IPS-20b (cell line): ENCODE data around the gene RAB10.
A peak's percentile ranks its signal among the peaks of the same experiment; 100 is the strongest.

Source experiments
- H3K27ac ChIP-seq: one replicate; pipeline ENCODE4 v1.5.1; 2013; ENCODE audit warnings: low read length
- H3K27me3 ChIP-seq: 2 replicates; pipeline ENCODE4 v1.6.1; 2013; ENCODE audit warnings: mild to moderate bottlenecking, low read length, inconsistent platforms; ENCODE audit not compliant: insufficient read depth
- H3K36me3 ChIP-seq: 2 replicates; pipeline ENCODE4 v1.6.1; 2013; ENCODE audit warnings: low read depth, mild to moderate bottlenecking, inconsistent platforms, low read length, moderate library complexity; ENCODE audit not compliant: insufficient read depth
- H3K4me1 ChIP-seq: 2 replicates; pipeline ENCODE4 v1.6.1; 2013; ENCODE audit warnings: mild to moderate bottlenecking, control low read depth, inconsistent platforms, low read length, moderate library complexity; ENCODE audit not compliant: insufficient read depth
- H3K4me3 ChIP-seq: 2 replicates; pipeline ENCODE4 v1.5.1; 2013; ENCODE audit warnings: mild to moderate bottlenecking, low read length, inconsistent platforms
- H3K9ac ChIP-seq: 2 replicates; pipeline ENCODE4 v1.6.1; 2013; ENCODE audit warnings: low read depth, mild to moderate bottlenecking, inconsistent platforms, low read length, moderate library complexity
- H3K9me3 ChIP-seq: 2 replicates; pipeline ENCODE4 v1.6.1; 2013; ENCODE audit warnings: mild to moderate bottlenecking, low read depth, low read length, inconsistent platforms; ENCODE audit not compliant: insufficient read depth

Gene RAB10

GRCh38 chr2:26043862-26044696 lies 10.2 kb downstream of the RAB10 start:
- Histone ChIP-seq H3K4me3 (no peak overlapping the region), H3K36me3 (peaks cover 7% of the 10 kb centered on the region; the same call in 1 of the 2 replicates), H3K9me3 (no peaks in the 10 kb centered on the region), H3K27me3 (no peaks in the 10 kb centered on the region), H3K27ac (no peak overlapping the region), H3K4me1 (peaks cover 11% of the 10 kb centered on the region), H3K9ac (peak overlapping the region; percentile 36; the same call in 1 of the 2 replicates)

- H3K4me1 ChIP-seq: peaks cover 6% of the 10 kb centered on the region
- no peaks in the 10 kb centered on the region for H3K36me3 ChIP-seq
- H3K9ac ChIP-seq: no peak overlapping the region
- H3K9me3 ChIP-seq: no peaks in the 10 kb centered on the region
- H3K4me3 ChIP-seq: no peak overlapping the region
- H3K27ac ChIP-seq: no peak overlapping the region
- no peaks in the 10 kb centered on the region for H3K27me3 ChIP-seq
These were observed 14.9 kb downstream of the RAB10 start for GRCh38 chr2:26048791-26049190.

DNA sequence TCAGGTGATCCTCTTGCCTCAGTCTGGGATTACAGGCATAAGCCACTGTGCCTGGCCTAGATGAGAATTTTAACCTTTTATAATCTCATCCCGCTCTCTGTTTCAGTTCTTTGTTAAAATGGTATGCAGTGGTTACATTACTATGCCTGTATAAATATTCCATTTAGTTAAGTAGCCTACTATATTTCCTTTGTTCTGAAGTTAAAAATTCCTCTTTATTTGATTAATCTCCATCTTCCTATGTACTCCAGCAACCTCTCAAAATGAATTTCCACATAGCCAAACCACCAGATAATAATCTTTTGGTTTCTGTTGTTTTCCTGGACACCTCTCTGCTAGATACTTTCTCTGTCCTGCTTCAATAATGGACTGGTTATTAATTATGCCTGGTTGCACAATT lies 15.8 kb downstream of the RAB10 start:
- no peaks in the 10 kb centered on the region; the same call in 1 of the 2 replicates for H3K4me1 ChIP-seq
- no peak overlapping the region for H3K9ac ChIP-seq
- H3K27ac ChIP-seq: no peak overlapping the region
- no peaks in the 10 kb centered on the region for H3K36me3 ChIP-seq
- no peak overlapping the region for H3K4me3 ChIP-seq
- no peaks in the 10 kb centered on the region for H3K27me3 ChIP-seq
- H3K9me3 ChIP-seq: no peaks in the 10 kb centered on the region

DNA sequence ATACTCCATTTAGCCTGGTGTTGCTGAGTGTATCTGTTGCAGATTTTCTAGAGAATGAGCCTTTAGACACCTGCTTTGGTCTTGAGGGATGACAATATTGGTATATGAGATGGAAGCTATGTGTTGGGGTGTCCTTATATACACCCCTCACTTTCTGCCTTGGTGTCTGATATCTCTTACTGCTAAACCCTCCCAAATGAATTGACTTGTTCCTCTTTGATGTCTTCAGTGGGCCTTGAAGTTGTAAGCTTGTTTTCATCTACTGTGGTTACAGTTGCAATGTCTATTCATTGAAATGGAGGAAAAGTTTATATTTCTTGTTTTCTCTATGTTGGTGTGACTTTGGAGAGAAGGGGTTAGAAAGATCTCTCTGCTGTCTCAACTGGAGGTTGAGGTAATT lies 18.9 kb downstream of the RAB10 start:
- no peaks in the 10 kb centered on the region for H3K4me1 ChIP-seq
- H3K9ac ChIP-seq: no peak overlapping the region
- no peak overlapping the region for H3K4me3 ChIP-seq
- no peak overlapping the region for H3K27ac ChIP-seq
- H3K9me3 ChIP-seq: no peaks in the 10 kb centered on the region
- no peaks in the 10 kb centered on the region for H3K27me3 ChIP-seq
- no peaks in the 10 kb centered on the region for H3K36me3 ChIP-seq

DNA sequence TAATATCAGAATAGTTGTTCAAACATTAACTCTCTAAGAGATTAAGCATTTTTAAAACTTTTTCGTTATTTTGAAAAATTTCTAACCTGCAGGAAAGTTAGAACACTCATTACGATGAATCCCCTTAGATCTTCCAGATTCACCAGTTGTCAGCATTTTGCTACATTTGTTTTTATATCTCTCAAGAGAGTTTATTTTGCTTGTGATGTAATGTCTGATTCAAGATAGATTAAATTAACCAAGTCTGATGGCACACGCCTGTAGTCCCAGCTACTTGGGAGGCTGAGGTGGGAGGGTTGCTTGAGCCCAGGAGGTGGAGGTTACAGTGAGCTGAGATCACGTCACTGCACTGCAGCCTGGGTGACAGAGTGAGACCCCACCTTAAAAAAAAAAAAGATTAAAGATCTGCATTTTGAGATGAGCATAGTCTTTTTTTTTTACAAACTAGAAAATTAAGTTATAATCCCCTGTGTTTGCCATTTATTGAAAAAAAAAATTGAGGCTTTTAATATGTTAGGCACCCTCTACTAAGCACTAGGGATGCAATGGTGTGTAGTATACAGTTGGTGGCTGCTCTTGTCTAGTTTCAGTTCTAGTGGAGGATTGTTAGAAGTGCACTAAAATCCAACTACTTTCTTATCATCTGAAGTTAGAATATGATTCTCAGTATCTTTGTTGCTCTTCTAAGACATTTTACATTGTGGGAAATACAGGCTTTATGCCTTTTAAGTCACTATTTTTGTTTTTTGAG lies 20.9 kb downstream of the RAB10 start:
- Histone ChIP-seq H3K27me3 (no peaks in the 10 kb centered on the region), H3K4me1 (no peaks in the 10 kb centered on the region), H3K27ac (no peak overlapping the region), H3K9ac (no peak overlapping the region), H3K9me3 (no peaks in the 10 kb centered on the region), H3K36me3 (no peaks in the 10 kb centered on the region), H3K4me3 (no peak overlapping the region)

GRCh38 chr2:26058390-26058789 lies 24.5 kb downstream of the RAB10 start:
- peaks cover 12% of the 10 kb centered on the region; the same call in 1 of the 2 replicates for H3K36me3 ChIP-seq
- no peak overlapping the region for H3K9ac ChIP-seq
- H3K4me3 ChIP-seq: no peak overlapping the region
- H3K27ac ChIP-seq: no peak overlapping the region
- no peaks in the 10 kb centered on the region for H3K4me1 ChIP-seq
- H3K27me3 ChIP-seq: no peaks in the 10 kb centered on the region
- H3K9me3 ChIP-seq: no peaks in the 10 kb centered on the region

DNA sequence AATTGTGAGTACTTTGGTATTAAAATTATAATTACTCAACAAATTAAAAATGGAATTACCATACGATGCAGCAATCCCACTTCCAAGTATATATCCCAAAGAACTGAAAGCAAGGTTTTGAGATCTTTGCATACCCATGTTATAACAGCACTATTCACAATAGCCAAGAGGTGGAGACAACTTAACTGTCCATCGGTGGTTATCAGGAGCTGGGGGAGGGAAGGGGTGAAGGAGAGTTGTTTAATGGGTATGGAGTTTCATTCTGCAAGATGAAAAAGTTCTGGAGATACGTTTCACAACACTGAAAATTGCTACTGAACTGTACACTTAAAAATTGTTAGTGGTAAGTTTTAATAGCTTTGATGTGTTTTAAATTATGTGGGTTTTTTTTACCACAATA lies 25.7 kb downstream of the RAB10 start:
- Histone ChIP-seq H3K9me3 (no peaks in the 10 kb centered on the region), H3K27me3 (no peaks in the 10 kb centered on the region), H3K36me3 (peaks cover 12% of the 10 kb centered on the region; the same call in 1 of the 2 replicates), H3K4me3 (no peak overlapping the region), H3K27ac (no peak overlapping the region), H3K4me1 (no peaks in the 10 kb centered on the region), H3K9ac (no peak overlapping the region)

DNA sequence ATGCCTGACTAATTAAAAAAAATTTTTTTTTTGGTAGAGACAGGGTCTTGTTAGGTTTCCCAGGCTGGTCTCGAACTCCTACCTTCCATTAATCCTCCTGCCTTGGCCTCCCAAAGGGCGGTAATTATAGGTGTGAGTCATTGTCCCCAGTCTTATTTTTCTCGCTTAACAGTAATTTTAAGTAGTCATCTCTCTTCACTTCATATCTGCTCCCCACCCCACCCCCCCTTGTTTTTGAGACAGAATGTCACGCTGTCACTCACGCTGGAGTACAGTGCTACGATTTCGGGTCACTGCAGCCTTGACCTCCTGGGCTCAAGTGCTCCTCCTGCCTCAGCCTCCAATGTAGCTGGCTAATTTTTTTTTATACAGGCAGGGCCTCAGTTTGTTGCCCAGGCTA lies 27.7 kb downstream of the RAB10 start:
- Histone ChIP-seq H3K4me3 (no peak overlapping the region), H3K36me3 (peaks cover 12% of the 10 kb centered on the region; the same call in 1 of the 2 replicates), H3K9ac (no peak overlapping the region)

DNA sequence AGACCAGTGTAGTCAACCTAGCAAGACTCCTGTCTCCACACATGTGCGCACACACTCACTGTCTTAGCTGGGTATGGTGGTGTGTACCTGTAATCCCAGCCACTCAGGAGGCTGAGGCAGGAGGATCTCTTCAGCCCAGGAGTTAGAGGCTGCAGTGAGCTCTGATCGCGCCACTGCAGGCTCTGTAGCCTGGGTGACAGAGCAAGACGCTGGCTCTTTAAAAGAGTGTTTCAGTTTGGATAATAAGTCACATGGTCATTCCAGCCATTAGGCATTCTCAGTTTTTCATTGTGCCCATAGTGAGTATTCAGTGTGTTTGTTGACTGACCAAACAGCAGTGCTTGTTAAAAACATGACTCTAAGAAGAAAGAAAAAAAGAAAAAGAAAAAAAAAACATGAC lies 31.0 kb downstream of the RAB10 start:
- H3K36me3 ChIP-seq: peaks cover 12% of the 10 kb centered on the region; the same call in 1 of the 2 replicates
- no peak overlapping the region for H3K9ac ChIP-seq
- H3K9me3 ChIP-seq: no peaks in the 10 kb centered on the region
- H3K27ac ChIP-seq: no peak overlapping the region
- no peaks in the 10 kb centered on the region for H3K27me3 ChIP-seq
- peaks cover 20% of the 10 kb centered on the region for H3K4me1 ChIP-seq
- H3K4me3 ChIP-seq: no peak overlapping the region

More for the DNA sequence above, 27.7 kb downstream of the RAB10 start:
- Histone ChIP-seq H3K4me1 (no peaks in the 10 kb centered on the region), H3K27me3 (no peaks in the 10 kb centered on the region), H3K27ac (no peak overlapping the region), H3K9me3 (no peaks in the 10 kb centered on the region)

DNA sequence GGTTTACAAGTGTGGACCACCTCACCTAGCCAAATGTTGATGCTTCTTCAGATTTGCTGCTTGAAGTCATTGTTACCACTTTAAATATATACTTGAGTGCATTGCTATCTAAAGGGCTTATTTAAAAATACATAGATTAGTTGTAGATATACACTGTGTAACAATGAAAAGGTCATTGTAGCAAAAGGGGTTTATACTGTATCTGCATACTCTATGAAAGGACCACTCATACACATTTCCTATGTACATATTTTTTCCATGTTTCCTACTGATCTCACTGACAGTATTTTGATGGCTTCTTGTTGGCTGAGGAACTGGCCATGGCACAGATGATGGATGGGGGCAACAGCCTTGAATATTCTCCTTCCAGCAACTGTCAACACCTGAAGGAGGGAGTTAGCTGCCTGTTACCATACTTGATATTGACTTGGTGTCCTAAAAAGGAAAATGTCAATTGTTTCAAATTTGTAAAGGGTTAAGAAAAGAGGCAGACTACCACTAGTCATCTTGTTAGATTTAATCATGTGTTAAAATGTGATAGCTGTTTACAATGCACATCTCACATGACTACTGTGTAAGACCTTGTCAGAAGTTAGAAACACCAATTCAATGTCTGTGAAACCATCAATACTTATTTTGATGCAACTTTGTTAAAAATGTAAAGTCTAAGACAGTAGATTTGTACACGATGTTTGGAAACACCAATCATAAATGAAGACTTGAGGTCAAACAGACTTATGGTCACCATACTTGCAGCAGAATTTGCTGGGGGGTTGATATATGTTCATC lies 33.5 kb downstream of the RAB10 start:
- Histone ChIP-seq H3K36me3 (no peaks in the 10 kb centered on the region), H3K4me3 (no peak overlapping the region), H3K27me3 (no peaks in the 10 kb centered on the region), H3K9ac (no peak overlapping the region), H3K4me1 (peaks cover 29% of the 10 kb centered on the region), H3K9me3 (no peaks in the 10 kb centered on the region), H3K27ac (no peak overlapping the region)

DNA sequence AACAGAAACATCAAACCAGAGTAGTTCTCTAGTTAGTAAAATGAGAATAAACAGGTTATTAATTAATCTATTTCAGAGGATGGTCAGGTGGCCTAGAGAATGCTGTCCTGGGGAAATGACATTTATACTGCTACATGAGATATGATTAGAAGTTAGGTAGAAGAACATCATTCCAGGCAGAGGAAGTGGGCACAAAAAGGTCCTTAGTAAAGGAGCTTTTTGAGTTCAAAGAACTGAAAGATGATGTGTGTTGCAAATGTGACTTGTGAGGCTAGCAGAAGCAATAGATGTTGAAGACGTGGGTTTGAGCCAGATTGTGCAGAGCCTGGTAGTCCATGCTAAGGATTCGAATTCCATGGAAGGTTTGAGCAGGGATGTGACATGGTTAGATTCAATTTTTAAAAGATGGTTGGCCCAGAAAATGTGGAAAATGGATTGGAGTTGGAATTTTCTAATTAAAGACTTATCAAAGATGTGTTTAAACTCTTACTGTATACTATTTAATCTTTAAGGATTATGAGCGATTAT lies 34.2 kb downstream of the RAB10 start:
- no peaks in the 10 kb centered on the region for H3K36me3 ChIP-seq
- no peak overlapping the region for H3K9ac ChIP-seq
- H3K4me1 ChIP-seq: peaks cover 32% of the 10 kb centered on the region
- H3K27ac ChIP-seq: no peak overlapping the region
- no peaks in the 10 kb centered on the region for H3K27me3 ChIP-seq
- H3K4me3 ChIP-seq: no peak overlapping the region
- H3K9me3 ChIP-seq: no peaks in the 10 kb centered on the region
